Endothelial cell of umbilical vein (primary cell): ENCODE measurements around the gene TMC2.

Experiments used
- CTCF ChIP-seq, 2 donors: IDR thresholded peaks; 1 replicate in 1 of 2; 2 replicates in 1 of 2; pipeline ENCODE4 v1.5.1; 2011; ENCODE audit warnings: low read length in 2 of 2, mild to moderate bottlenecking in 2 of 2, moderate library complexity in 2 of 2, control low read depth in 1 of 2, inconsistent platforms in 1 of 2, low read depth in 1 of 2; ENCODE audit not compliant: insufficient read depth in 1 of 2; ENCODE audit errors: extremely low read depth in 1 of 2
- EZH2 ChIP-seq: IDR thresholded peaks from 2 replicates; pipeline ENCODE4 v1.6.1; 2012; ENCODE audit warnings: borderline replicate concordance, low read depth, mild to moderate bottlenecking, moderate library complexity, low read length, inconsistent platforms; ENCODE audit not compliant: severe bottlenecking

GRCh38 chr20:2671977-2672376, 135.6 kb downstream of the TMC2 start:
- peak; percentile 16 to 17 for TF ChIP-seq CTCF (IDR thresholded peaks at IDR 0.05; ENCODE audit: extremely low read depth in 1 of 2, insufficient read depth in 1 of 2, low read depth in 1 of 2, low read length in 2 of 2)
- TF ChIP-seq EZH2, result no peak
